Activated naive CD4-positive, alpha-beta T cell (primary cell): Measurements from ENCODE around the gene STPG1.

Source experiments
- DNase-seq, 4 experiments: peaks; one replicate each; lab custom pipeline; 2025; lab: John Stamatoyannopoulos, UW

The STPG1 gene

GRCh38 chr1:24341260-24341659, 72.3 kb downstream of the STPG1 start:
- DNase-seq = no peak

DNA sequence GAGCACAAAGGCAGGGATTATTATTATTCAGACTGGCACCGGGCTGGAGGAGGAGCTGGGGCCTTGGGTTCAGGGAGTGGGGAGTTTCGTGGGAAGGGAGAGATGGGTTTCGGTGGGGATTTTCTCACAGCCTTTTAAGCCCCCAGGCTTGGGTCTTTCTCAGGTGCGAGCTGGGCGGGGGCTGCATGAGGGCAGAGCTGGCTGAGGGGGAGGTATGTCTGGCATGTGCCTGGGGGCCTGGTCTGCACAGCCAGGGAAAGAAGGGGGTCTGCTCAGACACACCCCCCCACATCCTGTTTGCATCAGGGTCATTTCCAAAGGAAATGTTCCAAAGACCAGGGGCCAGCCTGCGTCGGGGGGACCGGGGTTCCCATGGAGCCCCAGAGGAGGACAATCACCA, 72.8 kb downstream of the STPG1 start:
- DNase-seq = no peak

- DNase-seq = no peak
These were observed 73.6 kb downstream of the STPG1 start for GRCh38 chr1:24339996-24340395.

GRCh38 chr1:24338447-24338846, 75.1 kb downstream of the STPG1 start:
- DNase-seq = no peak

GRCh38 chr1:24337455-24337854, 76.1 kb downstream of the STPG1 start:
- no peak for DNase-seq

- DNase-seq = no peak
These were observed 77.5 kb downstream of the STPG1 start for GRCh38 chr1:24336075-24336474.

GRCh38 chr1:24331961-24332673, 81.5 kb downstream of the STPG1 start:
- no peak for DNase-seq

DNA sequence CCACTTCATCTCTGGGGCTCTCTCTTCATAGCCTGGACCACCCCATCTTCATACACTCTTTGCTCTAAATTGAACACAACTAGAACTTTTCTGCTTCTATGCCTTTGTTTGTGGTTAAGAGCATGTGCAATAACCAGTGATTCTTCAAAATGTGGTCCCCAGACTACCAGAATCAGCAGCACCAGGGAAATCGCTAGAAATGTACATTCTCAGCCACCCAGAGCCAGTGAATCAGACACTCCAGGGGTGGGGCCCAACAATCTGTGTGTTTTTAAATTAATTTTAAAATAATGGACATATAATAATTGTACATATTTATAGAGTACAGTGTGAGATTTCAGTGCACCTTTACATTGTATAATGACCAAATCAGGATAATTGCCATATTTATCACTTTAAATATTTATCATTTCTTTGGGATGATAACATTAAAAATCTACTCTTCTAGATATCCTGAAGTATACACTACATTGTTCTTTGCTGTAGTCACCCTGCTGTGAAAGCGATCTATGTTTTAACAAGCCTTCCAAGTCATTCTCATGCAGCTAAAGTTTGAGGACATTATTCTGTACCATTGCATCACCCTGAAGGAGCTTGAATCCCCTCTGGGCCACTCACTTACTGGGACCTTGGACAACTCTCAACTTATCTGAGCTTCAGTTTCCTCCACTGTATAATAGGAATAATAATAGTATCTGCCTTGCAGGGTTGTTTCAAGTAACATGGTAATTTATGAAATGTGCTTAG, 83.6 kb downstream of the STPG1 start:
- no peak for DNase-seq

DNA sequence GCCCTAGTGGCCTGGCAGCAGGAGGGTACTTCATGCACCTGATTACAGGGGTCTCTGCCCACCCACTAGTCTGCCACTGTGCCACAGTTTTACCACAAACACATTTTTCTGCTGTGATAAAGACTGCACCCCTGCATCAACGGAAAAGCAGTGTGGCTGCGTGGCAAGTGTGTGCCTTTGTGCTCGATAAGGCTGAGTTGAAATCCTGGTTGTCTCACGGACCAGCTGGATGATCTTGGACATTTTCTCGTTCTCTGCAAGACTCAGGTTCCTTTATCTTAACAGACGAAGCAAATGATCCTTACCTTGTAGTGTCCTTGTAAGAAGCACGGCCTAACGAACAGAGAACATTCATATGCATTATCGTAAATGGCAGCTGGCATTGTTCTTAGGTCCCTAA, 84.3 kb downstream of the STPG1 start:
- no peak for DNase-seq

DNA sequence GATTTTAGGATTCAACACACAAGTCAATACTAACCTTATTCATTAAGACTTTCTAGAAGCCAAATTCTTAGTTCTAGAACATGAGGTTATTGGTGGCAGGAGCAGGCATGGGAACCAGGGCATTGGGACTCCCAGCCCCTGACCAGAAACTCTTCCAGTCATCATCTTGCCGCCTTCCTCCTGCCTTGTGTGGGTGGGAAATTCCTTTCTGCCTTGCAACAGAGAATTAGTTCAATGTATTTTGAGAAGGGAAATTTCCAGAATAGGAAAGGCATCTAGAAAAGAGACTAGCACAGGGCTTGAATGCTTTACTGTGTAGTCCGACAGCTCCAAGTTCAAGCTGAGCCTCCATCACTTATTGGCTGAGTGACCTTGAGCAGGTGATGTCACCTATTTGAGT, 85.7 kb downstream of the STPG1 start:
- no peak for DNase-seq

- no peak for DNase-seq
These were observed 86.1 kb downstream of the STPG1 start for GRCh38 chr1:24327486-24327885.

DNA sequence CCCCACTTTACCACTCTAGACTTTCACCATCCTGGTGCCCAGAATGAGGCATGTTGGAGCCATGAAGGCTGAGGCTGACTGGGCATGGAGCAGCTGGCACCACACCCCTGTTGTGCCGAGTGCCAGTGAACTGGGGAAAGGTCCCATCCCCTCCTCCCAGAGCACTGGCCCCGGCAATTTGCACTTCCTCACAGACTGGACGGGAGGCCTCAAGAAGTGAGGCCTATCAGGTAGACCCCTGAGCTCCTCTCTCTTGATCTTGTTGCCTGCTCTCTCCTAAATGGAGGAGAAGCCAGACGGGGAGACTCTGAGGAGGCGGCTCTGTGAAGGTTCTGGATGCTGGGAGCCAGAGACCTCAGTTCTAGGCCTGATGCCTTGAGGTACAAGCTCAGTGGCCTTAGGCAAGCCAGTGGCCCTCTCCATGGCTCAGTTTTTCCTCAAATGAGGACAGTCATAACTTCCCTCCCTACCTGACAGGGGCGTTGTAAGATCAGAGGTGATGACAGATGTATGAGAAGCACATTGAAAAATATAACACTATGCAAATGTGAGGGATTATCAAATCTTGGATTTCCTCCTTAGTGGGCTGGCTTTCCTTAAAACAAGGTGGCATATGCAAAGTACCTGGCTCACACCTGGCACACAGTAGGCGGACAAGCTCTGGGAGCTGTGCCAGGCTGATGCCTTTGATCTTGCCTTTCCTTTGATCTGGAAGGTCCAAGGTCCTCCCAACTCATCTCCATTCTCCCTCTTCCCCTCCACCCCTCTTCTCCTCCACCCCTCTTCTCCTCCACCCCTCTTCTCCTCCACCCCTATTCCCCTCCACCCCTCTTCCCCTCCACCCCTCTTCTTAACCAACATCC, 87.8 kb downstream of the STPG1 start:
- DNase-seq = no peak

DNA sequence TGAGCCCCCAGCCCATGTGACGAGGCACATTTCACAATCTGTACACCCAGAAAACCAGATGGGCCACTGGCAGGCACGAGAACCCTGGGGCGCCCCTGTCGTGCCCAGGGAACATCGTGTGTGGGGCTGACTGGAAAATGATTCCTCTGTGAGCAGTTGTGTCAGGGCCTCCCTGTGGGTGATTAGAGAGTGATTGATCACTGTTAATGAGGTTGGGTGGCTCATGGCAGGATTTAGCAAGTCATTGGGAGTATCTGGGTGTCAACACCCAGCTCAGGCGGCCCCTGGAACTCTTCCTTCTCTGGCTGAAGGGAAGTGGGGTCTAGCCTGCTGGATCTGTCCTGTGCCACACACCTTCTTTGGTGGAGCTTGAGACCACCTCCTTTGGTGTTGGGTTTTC, 88.7 kb downstream of the STPG1 start:
- DNase-seq = no peak

DNA sequence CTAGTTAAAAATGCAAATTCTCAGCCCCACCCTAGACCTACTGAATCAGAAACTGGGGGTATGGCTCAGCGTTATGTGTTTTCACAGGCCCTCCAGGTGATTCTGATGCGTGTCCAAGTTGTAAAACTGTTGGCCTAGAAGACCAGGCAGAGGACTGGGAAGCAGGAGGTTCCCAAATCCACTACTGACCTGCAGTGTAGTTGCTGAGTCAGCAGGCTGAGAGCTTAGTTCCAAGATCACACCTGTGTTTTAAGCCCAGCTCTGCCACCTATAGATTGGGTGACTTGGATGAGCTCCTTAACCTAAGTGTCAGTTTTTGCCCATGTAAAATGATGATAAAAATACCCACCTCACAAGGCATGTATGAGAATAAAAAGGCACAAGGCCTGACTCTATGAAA, 90.3 kb downstream of the STPG1 start:
- DNase-seq = no peak

DNA sequence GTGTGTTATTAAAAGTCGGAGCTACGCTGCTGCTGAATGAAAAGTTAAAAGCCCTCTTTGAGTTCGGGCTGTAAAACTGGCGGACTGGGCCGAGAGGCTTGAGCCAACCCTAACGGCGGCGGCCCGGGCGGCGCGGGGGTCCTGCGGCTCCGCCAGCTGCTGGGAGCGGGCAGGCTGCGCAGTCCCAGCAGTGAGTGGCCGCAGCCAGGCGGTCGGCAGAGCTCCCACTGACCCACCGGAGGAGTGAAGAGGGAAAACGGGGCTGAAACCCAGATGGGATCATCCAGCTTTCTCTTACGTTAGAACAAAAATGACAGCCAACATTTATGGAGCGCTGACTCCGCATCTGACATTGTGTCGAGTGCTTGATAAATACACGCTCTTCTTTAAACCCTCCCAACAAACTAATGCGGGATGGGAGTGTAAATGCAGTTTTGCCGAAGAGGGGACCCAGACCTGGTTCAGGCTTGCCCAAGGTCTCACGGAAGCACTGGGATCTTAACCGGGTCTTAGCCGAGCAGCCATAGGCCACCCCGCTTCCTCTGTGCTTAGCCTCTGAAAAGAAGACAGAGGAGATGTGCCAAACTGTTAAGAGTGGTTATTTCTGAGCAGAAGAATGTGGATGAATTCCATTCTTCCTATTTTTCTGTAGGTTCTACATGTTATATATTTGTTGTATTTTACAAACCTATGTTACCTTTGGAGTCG, 91.0 kb downstream of the STPG1 start:
- no peak for DNase-seq

DNA sequence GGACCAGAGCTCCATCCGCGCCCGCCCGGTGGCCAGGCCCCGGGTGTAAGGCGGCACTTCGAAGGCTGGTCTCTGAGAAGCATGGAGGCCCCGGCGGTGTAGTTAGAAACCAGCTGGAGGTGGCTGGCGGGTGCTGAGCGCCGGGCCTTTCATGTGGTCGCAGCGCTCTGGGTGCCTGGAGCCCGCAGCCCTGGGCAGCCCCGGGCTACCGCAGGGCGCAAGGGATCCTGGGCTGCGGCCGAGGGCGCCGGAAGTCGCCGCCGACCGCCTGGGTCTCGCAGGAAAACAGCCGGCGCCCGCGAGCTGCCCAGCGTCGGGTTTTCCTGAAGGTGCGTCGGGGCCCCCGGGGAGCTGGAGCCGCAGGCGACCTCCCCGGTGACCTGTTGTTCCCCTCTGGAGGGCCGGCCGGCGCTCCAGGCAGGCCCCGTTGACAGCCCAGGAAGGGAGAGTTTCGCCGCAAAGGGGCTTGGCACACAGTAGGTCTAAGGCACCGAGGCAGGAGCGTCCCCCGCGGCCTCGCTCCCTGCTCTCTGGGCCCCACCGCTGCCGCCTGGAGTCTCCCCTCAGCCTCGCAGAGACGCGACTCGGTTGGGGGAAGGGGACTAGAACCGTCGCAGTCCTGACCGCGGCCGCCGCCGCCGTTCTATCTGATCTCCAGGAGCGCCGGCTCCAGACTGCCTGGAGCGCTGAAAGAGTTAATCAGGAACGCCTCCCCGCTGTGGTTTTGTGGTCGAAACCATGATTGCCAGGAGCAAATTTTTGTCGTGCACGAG, 91.7 kb downstream of the STPG1 start:
- peak in 3 of 4 experiments; percentile 17 to 29 (median 24) for DNase-seq

DNA sequence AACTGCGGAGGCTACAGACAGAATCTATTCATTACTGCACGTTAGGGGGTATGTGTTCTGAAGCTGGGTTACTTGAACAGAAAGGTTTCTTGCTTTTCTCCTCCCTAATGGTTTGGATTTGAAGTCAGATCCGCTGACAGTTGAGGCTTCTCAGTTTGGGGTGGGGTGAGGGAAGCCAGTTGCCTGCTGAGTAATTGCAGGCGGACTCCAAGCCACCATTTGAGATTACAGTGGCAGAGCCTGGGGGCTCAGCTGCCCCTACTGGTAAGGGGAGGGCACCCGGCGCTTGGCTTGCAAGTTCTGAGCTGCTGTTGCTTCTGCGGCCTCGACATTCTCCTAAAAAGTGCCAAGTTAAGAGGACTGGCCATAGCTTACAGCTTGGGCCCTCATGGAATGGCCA, 92.5 kb downstream of the STPG1 start:
- DNase-seq = no peak

DNA sequence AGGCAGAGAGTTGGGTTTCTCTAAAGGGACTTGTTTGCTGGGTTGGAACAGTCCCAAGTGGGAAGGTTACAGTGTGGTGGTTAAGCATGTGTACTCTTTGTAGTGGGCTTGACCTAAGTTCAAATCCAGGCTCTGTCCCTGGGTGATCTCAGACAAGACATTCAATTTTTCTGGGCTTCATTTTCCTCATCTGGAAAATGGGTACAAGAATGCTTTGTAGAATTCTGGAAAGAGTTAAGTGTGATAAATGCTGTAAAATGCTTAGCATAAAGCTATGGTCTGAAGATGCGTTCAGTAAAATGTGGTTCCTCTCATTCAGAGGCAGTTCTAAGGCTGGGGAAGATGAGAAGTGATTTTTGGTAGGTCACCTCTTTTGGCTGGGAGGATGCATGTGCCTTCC, 93.6 kb downstream of the STPG1 start:
- DNase-seq = no peak

- no peak for DNase-seq
These were observed 94.2 kb downstream of the STPG1 start, which contains the start of gene GRHL3 for GRCh38 chr1:24319312-24319863. Gene GRHL3, plus strand, starts transcription at chr1:24319357. Its CDS starts 195 bp downstream, at chr1:24319552.

GRCh38 chr1:24318615-24319311, 94.8 kb downstream of the STPG1 start:
- DNase-seq = no peak
